HL-60 (cell line): ENCODE results near the gene ADAM30.

Experiments
- DNase-seq, 2 experiments: peaks; one replicate each; pipeline ENCODE4 v3.0.0-alpha.2; 2010 to 2020; ENCODE audit warnings: low read depth in 1 of 2, low spot score in 1 of 2
- H3K27ac ChIP-seq: fragments of 250-450 bp; sonication (Bioruptor Pico); replicated peaks from 2 replicates; pipeline ENCODE4 v1.5.1; 2020; ENCODE audit warnings: mild to moderate bottlenecking, moderate library complexity
- H3K27me3 ChIP-seq: fragments of 250-450 bp; sonication (Bioruptor Pico); 2 replicates; pipeline ENCODE4 v1.5.1; 2021; ENCODE audit warnings: mild to moderate bottlenecking, moderate library complexity; ENCODE audit not compliant: insufficient read depth, poor library complexity, severe bottlenecking
- H3K4me3 ChIP-seq: replicated peaks from 2 replicates; pipeline ENCODE4 v1.5.1; 2011; ENCODE audit warnings: mild to moderate bottlenecking, control low read depth, low read length; ENCODE audit not compliant: insufficient read depth
- CTCF ChIP-seq: IDR thresholded peaks from one replicate; pipeline ENCODE4 v1.5.1; 2011; ENCODE audit warnings: low read length, control low read depth, inconsistent platforms; ENCODE audit not compliant: insufficient read depth
- GABPA ChIP-seq: IDR thresholded peaks from 2 replicates; pipeline ENCODE4 v1.6.1; 2012; ENCODE audit warnings: low read depth
- POLR2AphosphoS5 ChIP-seq: IDR thresholded peaks from 2 replicates; pipeline ENCODE4 v1.6.1; 2012; ENCODE audit warnings: low read depth
- REST ChIP-seq: IDR thresholded peaks from 2 replicates; pipeline ENCODE4 v1.6.1; 2012; ENCODE audit warnings: low read depth; ENCODE audit not compliant: insufficient replicate concordance
- SPI1 ChIP-seq: IDR thresholded peaks from 2 replicates; pipeline ENCODE4 v1.6.1; 2012; ENCODE audit warnings: low read depth, mild to moderate bottlenecking, borderline replicate concordance

Gene ADAM30

GRCh38 chr1:119917304-119918055, 21.2 kb upstream of the ADAM30 start:
- H3K27ac ChIP-seq, result no peak overlapping the region
- no peaks in the 10 kb centered on the region for H3K27me3 ChIP-seq
- no peak overlapping the region for H3K4me3 ChIP-seq
- TF ChIP-seq CTCF (no peak), SPI1 (no peak), POLR2AphosphoS5 (no peak), REST (no peak), GABPA (no peak)
- DNase-seq, result no peak

- no peak for DNase-seq
- TF ChIP-seq SPI1, result no peak
- TF ChIP-seq POLR2AphosphoS5, result no peak
- TF ChIP-seq REST, result no peak
- no peak for TF ChIP-seq GABPA
- TF ChIP-seq CTCF, result no peak
- Histone ChIP-seq H3K4me3 (no peak overlapping the region), H3K27me3 (no peaks in the 10 kb centered on the region), H3K27ac (no peak overlapping the region)
Observed at GRCh38 chr1:119915517-119915916, 19.2 kb upstream of the ADAM30 start.

GRCh38 chr1:119914071-119914470, 17.8 kb upstream of the ADAM30 start:
- H3K4me3 ChIP-seq, result no peak overlapping the region
- no peak for DNase-seq
- no peak for TF ChIP-seq REST
- TF ChIP-seq SPI1, result no peak
- TF ChIP-seq GABPA, result no peak
- no peak for TF ChIP-seq POLR2AphosphoS5
- TF ChIP-seq CTCF, result no peak
- H3K27me3 ChIP-seq, result no peaks in the 10 kb centered on the region
- H3K27ac ChIP-seq, result no peak overlapping the region
